Osteoblast (primary cell): ENCODE data around the gene MAP3K2. TPM values are rescaled to one million over a fixed set of nuclear protein-coding genes. Genes with fewer than 3 reads are reported as not detected.

Experiments used
- DNase-seq: peaks from one replicate; pipeline ENCODE4 v3.0.0; 2011; ENCODE audit warnings: low spot score, mixed read lengths; ENCODE audit not compliant: insufficient read length; ENCODE audit errors: missing footprints
- H2AFZ ChIP-seq: 2 replicates; pipeline ENCODE4 v1.6.0; 2011; ENCODE audit warnings: mild to moderate bottlenecking, low read length
- H3K27ac ChIP-seq: 2 replicates; pipeline ENCODE4 v1.5.1; 2011; ENCODE audit warnings: mild to moderate bottlenecking, low read depth, low read length, moderate library complexity
- H3K27me3 ChIP-seq: 2 replicates; pipeline ENCODE4 v1.6.0; 2012; ENCODE audit warnings: mild to moderate bottlenecking, control low read depth, inconsistent platforms, low read length, moderate library complexity; ENCODE audit not compliant: insufficient read depth
- H3K36me3 ChIP-seq: 2 replicates; pipeline ENCODE4 v1.5.1; 2011; ENCODE audit warnings: mild to moderate bottlenecking, low read length, control low read depth, moderate library complexity; ENCODE audit not compliant: insufficient read depth
- H3K4me1 ChIP-seq: 2 replicates; pipeline ENCODE4 v1.5.1; 2011; ENCODE audit warnings: mild to moderate bottlenecking, low read length, control low read depth, moderate library complexity; ENCODE audit not compliant: insufficient read depth
- H3K4me2 ChIP-seq: 2 replicates; pipeline ENCODE4 v1.6.0; 2011; ENCODE audit warnings: mild to moderate bottlenecking, low read length; ENCODE audit not compliant: insufficient read depth
- H3K4me3 ChIP-seq: fragments of 200-600 bp; sonication (generic); 3 replicates; pipeline ENCODE4 v1.5.1; 2012; ENCODE audit warnings: mild to moderate bottlenecking, low read length, inconsistent platforms; ENCODE audit not compliant: insufficient read depth
- H3K79me2 ChIP-seq: 2 replicates; pipeline ENCODE4 v1.6.0; 2012; ENCODE audit warnings: mild to moderate bottlenecking, low read length, control low read depth, inconsistent platforms; ENCODE audit not compliant: insufficient read depth
- H3K9me3 ChIP-seq: 2 replicates; pipeline ENCODE4 v1.5.1; 2011; ENCODE audit warnings: low read depth, low read length, control low read depth
- H4K20me1 ChIP-seq: 2 replicates; pipeline ENCODE4 v1.6.0; 2012; ENCODE audit warnings: mild to moderate bottlenecking, low read length, control low read depth; ENCODE audit not compliant: insufficient read depth
- total RNA-seq: library from RNA; depleted of rRNA; stranded (reverse); fragments of >200 nt; gene quantifications from 2 replicates; pipeline ENCODE4 v1.2.3, GENCODE V29; 2012
- TF ChIP-seq, protein P1 (sequence below): IDR thresholded peaks from 2 replicates; pipeline ENCODE4 v1.5.1; 2011; ENCODE audit warnings: mild to moderate bottlenecking, low read depth, low read length, moderate library complexity; ENCODE audit errors: extremely low read depth

MAP3K2 gene
- total RNA-seq, 1 donor, result 64.1 TPM

DNA sequence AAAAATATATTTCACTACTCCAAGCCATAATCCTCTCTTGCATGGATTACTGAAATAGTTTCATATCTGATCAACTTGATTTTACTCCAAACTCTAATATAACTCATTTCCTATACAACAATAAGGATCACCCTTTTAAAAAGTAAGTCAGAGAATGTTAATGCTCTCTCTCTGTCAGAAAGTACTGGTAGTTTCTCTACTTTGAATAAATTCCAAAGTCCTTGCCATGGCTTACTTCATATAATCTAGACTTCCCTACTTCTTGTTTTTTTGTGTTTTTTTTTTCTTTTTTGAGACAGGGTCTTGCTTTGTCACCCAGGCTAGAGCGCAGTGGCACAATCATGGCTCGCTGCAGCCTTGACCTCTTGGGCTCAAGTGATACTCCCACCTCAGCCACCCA lies 36.2 kb downstream of the MAP3K2 start:
- H3K4me3 ChIP-seq, result no peak overlapping the region
- no peaks in the 10 kb centered on the region for H3K36me3 ChIP-seq
- no peaks in the 10 kb centered on the region for H3K4me1 ChIP-seq
- H3K79me2 ChIP-seq, result peaks cover 78% of the 10 kb centered on the region
- H4K20me1 ChIP-seq, result peaks cover 33% of the 10 kb centered on the region
- no peak for DNase-seq
- no peaks in the 10 kb centered on the region for H3K27me3 ChIP-seq
- no peaks in the 10 kb centered on the region for H3K9me3 ChIP-seq
- no peak overlapping the region for H3K27ac ChIP-seq
- no peak overlapping the region for H3K4me2 ChIP-seq
- TF ChIP-seq, protein P1, sequence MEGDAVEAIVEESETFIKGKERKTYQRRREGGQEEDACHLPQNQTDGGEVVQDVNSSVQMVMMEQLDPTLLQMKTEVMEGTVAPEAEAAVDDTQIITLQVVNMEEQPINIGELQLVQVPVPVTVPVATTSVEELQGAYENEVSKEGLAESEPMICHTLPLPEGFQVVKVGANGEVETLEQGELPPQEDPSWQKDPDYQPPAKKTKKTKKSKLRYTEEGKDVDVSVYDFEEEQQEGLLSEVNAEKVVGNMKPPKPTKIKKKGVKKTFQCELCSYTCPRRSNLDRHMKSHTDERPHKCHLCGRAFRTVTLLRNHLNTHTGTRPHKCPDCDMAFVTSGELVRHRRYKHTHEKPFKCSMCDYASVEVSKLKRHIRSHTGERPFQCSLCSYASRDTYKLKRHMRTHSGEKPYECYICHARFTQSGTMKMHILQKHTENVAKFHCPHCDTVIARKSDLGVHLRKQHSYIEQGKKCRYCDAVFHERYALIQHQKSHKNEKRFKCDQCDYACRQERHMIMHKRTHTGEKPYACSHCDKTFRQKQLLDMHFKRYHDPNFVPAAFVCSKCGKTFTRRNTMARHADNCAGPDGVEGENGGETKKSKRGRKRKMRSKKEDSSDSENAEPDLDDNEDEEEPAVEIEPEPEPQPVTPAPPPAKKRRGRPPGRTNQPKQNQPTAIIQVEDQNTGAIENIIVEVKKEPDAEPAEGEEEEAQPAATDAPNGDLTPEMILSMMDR, result no peak
- H2AFZ ChIP-seq, result no peak overlapping the region

DNA sequence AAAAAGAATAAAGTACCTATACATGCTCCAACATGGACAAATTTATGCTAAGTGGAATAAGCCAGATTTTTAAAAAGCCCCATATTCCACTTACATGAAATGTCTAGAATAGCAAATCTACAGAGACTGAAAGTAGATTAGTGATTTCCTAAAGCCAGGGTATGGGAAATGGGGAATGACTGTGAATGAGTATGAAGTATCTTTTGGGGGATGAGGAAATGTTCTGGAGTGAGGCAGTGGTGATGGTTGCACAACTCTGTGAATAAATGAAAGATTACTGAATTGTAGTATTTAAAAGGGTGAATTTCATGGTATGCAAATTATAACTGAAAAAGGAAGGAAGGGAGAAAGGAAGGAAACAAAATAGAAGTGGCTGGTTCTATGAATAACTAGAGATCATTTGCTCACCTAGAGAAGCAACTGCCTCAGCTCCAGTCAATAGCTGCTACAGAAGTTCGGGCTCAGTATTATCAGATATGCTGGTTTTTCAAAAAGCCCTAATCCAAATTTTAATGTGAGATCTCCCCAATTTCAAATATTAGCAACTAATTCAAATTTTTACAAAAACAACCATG lies 39.3 kb downstream of the MAP3K2 start:
- peak; percentile 79 for DNase-seq
- TF ChIP-seq, protein P1, result no peak
- H3K79me2 ChIP-seq, result peaks cover 84% of the 10 kb centered on the region
- H3K4me3 ChIP-seq, result no peak overlapping the region
- H2AFZ ChIP-seq, result no peak overlapping the region
- no peaks in the 10 kb centered on the region for H3K36me3 ChIP-seq
- H3K27me3 ChIP-seq, result no peaks in the 10 kb centered on the region
- no peak overlapping the region for H3K27ac ChIP-seq
- H3K9me3 ChIP-seq, result no peaks in the 10 kb centered on the region
- H4K20me1 ChIP-seq, result peaks cover 26% of the 10 kb centered on the region
- no peaks in the 10 kb centered on the region for H3K4me1 ChIP-seq
- no peak overlapping the region for H3K4me2 ChIP-seq

- DNase-seq, result no peak
- Histone ChIP-seq H3K9me3 (no peaks in the 10 kb centered on the region), H3K79me2 (peaks cover 86% of the 10 kb centered on the region), H3K27me3 (no peaks in the 10 kb centered on the region), H3K4me3 (no peak overlapping the region), H3K4me1 (no peaks in the 10 kb centered on the region), H3K27ac (no peak overlapping the region), H3K36me3 (no peaks in the 10 kb centered on the region), H3K4me2 (no peak overlapping the region), H2AFZ (no peak overlapping the region), H4K20me1 (peaks cover 26% of the 10 kb centered on the region)
- TF ChIP-seq, protein P1, result no peak
These were observed 39.9 kb downstream of the MAP3K2 start for GRCh38 chr2:127347734-127348392.

- H3K4me1 ChIP-seq, result no peaks in the 10 kb centered on the region
- H3K4me2 ChIP-seq, result no peak overlapping the region
- no peak for DNase-seq
- no peak overlapping the region for H3K4me3 ChIP-seq
- TF ChIP-seq, protein P1, result no peak
- no peak overlapping the region for H3K27ac ChIP-seq
- no peaks in the 10 kb centered on the region for H3K27me3 ChIP-seq
- peaks cover 87% of the 10 kb centered on the region for H3K79me2 ChIP-seq
- H3K36me3 ChIP-seq, result no peaks in the 10 kb centered on the region
- H4K20me1 ChIP-seq, result peaks cover 20% of the 10 kb centered on the region
- no peaks in the 10 kb centered on the region for H3K9me3 ChIP-seq
- no peak overlapping the region for H2AFZ ChIP-seq
These were observed 40.8 kb downstream of the MAP3K2 start for GRCh38 chr2:127347015-127347414.
